NCI-H345 (cell line): ENCODE results near the gene SLC25A44.

Source experiments
- DNase-seq: peaks from one replicate; lab custom pipeline; 2025; lab: John Stamatoyannopoulos, UW

Gene SLC25A44

DNA sequence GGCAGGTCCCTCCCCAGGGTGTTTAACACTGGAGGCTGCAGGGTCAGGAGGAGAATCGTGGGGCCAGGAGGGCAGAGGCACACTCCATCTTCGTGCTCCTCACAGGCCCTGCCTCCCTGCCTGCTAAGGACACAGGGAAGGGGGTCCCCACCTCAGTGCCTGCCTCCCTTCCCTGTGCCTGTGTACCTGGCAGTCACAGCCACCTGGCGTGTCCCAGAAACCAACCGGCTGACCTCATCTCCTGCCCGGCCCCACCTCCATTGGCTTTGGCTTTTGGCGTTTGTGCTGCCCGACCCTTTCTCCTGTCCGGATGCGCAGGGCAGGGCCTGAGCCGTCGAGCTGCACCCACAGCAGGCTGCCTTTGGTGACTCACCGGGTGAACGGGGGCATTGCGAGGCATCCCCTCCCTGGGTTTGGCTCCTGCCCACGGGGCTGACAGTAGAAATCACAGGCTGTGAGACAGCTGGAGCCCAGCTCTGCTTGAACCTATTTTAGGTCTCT lies 47.5 kb downstream of the SLC25A44 start:
- DNase-seq = no peak

DNA sequence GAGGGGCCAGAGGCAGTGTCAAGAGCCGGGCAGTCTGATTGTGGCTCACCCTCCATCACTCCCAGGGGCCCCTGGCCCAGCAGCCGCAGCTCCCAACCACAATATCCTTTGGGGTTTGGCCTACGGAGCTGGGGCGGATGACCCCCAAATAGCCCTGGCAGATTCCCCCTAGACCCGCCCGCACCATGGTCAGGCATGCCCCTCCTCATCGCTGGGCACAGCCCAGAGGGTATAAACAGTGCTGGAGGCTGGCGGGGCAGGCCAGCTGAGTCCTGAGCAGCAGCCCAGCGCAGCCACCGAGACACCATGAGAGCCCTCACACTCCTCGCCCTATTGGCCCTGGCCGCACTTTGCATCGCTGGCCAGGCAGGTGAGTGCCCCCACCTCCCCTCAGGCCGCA lies 48.0 kb downstream of the SLC25A44 start, which contains the start of gene BGLAP:
TSS of gene BGLAP (plus strand) at position 259 of the 400 bp plus-strand sequence. CDS start at position 307, 48 bp downstream.
- DNase-seq = no peak

DNA sequence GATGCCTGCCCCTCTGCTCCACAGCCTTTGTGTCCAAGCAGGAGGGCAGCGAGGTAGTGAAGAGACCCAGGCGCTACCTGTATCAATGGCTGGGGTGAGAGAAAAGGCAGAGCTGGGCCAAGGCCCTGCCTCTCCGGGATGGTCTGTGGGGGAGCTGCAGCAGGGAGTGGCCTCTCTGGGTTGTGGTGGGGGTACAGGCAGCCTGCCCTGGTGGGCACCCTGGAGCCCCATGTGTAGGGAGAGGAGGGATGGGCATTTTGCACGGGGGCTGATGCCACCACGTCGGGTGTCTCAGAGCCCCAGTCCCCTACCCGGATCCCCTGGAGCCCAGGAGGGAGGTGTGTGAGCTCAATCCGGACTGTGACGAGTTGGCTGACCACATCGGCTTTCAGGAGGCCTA lies 48.8 kb downstream of the SLC25A44 start:
- DNase-seq = no peak

DNA sequence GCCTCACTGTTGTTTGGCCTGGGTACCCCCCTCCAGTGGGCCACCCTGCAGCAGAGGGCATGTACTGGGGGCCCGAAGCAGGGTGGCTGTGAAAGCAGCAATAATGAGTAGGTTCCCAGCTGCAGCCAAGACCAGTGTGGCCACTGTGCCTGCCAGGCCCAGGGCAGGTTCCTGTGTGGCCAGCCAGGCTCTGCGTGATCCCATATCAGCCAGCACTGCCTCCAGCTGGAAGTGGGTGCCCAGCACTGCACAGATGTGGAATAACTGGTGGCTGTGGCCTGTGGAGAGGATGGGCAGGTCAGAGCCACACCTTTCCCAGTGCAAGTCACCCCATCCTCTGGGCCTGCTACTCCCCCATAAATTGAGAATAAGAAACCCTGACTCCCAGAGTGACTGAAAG lies 50.2 kb downstream of the SLC25A44 start:
- no peak for DNase-seq

DNA sequence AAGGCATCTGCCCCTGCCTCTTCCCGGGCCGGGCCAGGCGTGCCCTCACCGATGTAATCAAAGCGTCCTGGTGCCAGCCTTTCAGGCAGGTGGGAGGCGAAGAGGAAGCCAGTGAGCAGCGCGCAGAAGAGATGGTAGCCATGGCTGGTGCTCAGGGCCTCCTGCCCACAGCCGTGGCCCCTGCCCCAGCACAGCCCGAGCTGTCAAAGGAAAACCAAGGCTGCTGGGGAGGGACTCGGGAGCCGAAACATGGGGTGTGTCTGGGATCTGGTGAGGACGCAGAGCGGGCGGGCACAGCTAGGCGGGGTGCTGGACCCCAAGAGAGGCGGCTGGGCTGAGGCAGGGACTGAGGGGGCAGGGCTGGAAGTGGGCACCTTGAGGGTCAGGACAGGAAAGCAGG lies 50.8 kb downstream of the SLC25A44 start:
- no peak for DNase-seq

DNA sequence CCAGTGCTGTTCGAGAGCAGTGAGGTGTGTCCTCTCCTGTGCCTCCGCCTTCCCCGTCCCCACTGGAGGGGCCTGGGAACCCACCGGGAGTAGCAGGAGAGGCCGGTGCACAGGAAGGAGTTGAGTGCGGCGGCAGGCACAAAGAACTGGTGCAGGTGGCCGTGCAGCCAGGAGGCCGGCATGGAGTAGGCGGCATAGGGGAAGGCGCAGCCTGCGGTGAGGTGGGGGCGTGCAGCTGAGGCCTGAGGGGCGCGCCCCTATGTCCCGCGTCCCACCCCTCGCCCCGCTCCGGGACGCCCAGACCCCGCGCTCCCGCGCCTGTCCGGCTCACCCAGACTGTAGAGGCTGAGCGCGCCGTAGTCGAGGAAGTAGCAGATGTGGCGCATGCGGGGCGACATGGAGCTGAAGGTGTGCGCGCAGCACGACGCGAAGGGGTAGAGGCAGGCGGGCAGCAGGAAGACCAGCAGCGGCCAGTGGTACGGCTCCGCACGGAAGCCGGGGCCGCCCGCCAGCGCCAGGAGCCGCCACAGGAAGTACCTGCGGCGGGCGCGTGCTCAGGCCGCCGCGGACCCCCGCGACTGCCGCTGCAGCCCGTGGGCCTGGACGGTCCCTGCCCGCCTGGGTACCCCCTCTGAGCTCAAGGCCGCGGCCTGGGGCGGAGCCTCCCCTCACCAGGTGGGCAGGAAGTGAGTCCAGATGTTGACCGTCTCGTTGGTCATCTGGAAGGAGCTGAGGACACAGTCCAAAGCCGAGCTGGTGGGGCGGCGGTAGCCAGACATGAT lies 51.7 kb downstream of the SLC25A44 start:
- peak; percentile 78 for DNase-seq

DNA sequence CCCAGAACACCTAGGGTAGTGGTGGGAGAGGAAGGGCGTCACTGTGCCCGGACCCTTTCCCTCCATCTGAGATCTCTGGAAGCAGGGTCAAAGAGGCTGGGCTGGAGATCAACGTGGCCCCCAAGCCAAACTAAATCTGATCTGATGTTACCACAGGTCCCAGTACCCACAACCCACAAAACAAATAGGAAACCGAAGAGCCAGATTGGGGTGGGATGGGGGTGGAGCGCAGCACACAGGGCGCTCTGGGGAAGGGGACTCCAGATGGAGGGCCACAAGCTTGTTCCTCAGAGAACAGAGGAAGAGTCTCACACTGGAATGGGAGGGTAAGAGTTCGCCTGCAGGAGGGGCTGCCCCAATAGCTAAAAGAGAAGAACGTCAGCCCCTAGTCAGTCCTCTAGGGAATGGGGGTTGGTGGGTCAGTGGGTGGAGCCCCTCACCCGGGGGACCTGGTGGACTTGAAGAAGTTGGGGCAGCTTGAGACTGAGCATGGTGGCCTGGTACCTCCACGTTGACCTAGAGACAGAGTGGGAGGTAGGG lies 52.4 kb downstream of the SLC25A44 start:
- no peak for DNase-seq

DNA sequence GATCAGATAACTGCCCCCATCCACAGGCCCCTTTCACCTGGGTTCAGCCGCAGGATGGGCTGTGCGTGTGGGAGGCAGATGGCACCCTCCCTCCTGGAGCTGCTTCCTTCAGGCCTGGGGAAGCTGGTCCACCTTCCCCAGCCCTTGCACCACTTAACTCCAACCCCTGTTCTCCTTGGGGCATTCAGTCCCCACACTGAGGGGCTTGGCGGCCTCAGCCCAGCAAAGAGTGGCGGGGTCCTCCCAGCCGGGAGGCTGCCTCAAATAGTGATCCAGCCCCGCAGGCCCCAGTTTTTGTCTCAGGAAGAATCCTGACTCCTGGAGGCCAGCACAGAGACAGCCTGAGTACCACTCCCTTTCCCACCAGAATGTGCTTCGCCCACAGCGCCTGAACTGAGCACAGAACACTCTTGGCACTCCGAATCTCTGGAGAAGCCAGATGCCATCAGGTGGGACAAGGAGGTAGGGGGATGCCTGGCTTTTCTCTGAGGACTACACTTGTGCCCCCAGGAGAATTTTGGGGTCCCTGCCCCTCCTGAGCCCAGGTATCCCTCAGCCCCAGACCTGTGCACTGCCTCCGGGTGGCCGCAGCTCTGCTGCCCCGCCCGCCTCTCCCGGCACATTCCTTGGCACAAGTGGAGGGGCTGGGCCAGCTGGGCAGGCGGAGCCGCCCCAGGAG lies 53.0 kb downstream of the SLC25A44 start:
- DNase-seq = no peak

DNA sequence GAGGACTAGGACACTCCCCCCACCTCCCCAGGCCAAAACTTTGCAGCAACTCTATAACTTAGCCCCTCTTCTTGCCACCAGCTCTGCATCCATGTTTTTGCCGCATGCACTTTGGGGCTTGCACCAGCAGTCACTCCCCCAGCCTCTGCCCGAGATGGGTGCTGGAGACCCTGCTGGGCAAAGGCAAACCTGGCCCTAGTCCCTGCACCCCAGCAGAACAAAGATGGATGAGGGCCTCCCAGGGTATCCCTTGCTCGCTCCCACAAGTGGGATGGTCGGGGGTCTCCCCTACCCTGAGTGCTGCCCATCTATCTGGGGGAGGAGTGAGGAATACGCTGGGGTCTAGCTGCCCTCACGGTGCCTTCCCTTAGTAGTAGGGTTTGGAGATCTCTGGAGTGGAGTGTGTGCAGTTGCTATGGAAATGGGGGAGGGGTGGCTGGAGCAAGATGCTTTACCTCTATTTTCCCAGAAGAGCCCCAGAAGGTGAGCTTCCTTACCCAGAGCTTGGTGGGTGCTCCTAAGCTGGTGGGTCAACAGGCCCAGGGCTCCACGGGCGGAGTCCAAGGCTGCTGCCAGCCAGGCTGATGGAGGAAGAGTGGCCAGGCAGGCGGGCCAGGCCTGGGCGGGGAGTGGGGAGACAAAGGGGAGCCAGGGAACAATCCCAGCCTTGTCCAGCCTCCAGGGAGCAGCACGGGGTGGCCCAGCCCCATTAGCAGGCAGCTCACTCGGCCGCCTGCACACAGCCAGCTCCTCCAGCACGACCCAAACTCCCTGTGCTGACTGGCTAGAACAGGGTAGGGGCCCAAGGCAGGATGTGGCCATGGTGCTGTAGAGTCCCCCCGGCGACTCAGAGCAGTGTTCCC lies 53.8 kb downstream of the SLC25A44 start, which contains the start of gene PAQR6:
TSS of gene PAQR6 (minus strand) at position 597 of the 863 bp plus-strand sequence. CDS start 1,325 bp downstream, outside the sequence.
- no peak for DNase-seq

DNA sequence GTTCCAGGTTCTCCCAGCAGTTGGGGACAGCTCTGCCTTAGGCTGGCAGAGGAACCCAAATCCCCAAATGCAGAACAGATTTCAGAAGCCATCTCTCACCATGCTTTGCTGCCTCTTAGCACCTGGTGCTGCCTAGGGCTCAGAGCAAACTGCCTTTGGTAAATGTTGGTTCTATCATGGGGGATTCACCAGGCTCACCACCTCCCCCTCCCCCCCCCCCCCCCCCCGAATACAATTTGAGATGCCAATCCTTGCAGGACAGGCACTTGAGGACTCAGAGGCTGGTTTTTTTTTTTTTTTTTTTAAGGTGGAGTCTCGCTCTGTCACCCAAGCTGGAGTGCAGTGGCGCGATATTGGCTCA lies 54.4 kb downstream of the SLC25A44 start:
- DNase-seq = no peak

DNA sequence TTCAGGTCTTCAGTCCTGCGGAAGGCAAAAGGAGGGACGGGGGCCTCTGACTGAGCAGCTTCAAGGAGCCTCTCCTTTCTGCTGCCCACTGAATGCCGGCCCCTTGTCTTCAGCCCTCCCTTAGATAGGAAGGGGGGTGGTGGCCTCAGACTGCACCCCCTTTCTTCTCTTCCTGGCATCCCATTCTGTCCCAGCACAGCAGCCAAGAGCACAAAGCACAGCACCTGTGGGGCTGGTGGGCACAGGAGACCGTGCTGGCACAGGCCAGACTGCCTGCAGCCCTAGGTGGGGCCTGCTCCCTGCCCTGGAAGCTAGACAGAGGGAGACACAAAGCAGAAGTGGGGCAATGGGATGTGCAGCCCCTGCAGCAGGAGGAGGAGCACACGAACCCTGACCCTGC lies 55.7 kb downstream of the SLC25A44 start:
- no peak for DNase-seq

DNA sequence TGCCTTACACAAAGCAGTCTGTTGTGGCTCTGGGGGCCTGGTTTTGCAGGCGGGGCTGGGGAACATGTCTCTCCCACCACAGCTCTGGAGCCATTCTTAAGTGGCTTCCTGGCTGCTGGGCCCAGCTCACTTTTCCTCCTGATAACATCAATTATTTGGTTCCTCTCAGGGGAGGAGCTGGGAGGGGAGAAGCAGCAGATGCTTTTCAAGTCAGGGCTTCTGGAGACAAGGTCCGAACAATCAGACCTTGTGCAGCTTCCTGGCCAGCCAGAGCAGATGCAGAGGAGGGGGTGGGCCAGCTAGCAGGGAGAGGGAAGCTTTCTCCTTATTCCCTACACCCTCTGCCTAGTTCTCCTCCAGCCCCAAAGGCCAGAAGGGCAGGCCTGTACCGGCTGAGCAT lies 57.6 kb downstream of the SLC25A44 start:
- DNase-seq = no peak

DNA sequence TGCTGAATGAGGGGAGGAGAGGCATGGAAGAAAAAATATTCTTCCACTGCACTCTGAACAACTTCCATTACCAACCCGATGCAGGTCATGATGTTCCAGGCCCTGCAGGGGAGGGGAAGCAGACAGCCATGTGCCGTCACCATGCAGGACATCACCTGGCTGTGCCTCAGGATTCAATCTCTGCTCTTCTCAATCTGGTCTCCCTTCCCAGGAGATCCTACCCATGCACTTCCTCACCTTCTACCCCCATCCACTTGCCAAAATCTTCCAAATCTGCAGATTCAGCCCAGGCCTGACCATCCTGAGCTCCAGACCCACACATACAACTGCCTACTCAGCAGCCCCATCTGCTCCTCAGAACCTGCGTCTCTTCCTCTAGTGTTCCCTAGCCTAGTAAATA lies 59.7 kb downstream of the SLC25A44 start:
- DNase-seq = no peak

DNA sequence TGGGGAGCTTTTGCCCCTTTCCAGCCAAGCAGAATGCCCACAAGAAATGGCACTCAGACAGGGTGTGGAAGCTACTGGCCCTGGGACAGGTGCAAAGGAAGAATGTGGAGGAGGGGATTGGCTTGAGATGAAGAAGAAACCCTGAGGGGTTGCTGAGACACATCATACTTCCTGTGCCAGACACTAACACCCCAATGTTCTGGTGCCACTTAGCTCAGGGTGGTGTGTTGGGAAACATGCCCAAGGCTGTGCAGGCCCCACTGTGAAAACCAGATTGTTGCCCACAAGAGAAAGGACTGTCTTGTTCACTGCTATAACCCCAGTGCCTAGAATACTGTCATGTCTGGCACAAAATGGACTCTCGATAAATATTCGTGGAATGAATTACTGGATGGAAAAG lies 63.8 kb downstream of the SLC25A44 start:
- no peak for DNase-seq

DNA sequence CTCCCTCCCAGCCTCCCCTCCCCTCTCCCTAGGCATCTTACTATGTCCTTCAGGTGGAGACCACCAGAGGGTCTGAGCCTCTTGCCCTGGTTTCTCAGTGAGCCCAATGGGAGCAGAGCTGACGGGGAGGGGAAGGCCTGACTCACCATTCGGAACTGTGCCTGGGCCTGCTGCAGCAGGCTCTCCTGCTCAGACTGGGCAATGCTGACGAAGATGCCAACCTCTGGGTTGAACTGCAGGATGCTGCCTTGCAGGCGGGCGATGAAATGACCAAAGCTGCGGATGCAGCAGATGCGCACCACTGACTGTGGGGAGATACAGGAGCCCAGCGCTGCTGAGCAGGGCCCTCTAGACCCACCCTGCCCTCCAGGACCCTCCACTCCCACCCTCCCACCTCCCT lies 65.0 kb downstream of the SLC25A44 start:
- no peak for DNase-seq

DNA sequence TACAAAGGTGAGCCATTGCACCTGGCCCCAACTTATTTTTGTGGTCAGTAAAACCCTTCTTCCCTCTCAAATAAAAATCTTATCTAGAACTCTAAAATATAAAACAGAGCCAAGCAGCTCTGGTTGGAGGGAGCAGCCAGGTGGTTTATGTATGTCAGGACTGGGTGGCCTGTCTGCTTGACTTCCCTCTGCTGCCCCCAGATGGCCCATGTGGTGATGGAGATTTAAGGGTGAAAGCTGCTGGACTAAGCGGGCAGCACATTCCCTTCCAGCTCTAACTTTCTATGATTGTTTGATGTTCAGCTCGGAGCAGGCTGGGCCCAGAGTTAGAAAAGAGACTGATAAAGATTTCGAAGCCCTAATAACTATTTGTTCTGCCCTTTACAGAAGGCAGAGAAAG lies 65.9 kb downstream of the SLC25A44 start:
- DNase-seq = no peak

DNA sequence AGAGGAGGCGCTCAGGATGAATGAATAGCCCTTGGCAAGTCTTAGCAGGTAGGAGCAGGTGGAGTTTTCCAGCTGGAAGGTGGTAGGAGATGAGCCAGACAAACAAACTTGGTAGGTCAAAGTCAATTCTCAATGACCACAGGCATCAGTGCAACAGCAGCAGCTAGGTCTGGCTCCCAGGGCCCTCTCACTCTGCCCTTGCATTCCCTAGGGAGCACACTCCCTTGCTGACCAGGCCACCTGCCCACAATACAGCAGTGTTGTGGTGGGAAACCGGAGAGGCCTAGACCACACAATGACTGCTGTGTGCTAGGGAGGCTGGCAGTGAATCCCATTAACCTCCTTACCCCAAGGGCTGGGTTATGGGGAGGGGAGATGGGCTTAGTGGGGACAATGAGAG lies 67.0 kb downstream of the SLC25A44 start:
- no peak for DNase-seq
